Endothelial cell of umbilical vein (primary cell): Measurements from ENCODE around the gene HSD17B11. TPM values are rescaled to one million over a fixed set of nuclear protein-coding genes. Genes with fewer than 3 reads are reported as not detected.
"Not testable (repeated sequence)": the region's sequence is repeated elsewhere in the genome, so short reads cannot be mapped to it uniquely, and the experiment has no call there.

Source experiments
- BruUV-seq: library from RNA; stranded (reverse); fragments of 400-500 nt; replicated peaks from 2 replicates; lab custom pipeline; 2021; lab: Mats Ljungman, UMichigan
- CTCF ChIA-PET: fragments of 300-600, 350-600 bp; sonication (Branson Sonifier 250); formaldehyde crosslinking; loops from one replicate; lab custom pipeline; 2021; ENCODE audit warnings: antibody characterized with exemption, inconsistent platforms; lab: Charles Lee
- POLR2A ChIA-PET: fragments of 300-600, 350-600 bp; sonication (Branson Sonifier 250); formaldehyde crosslinking; loops from one replicate; lab custom pipeline; 2021; ENCODE audit warnings: antibody characterized with exemption, inconsistent platforms; lab: Charles Lee
- DNase-seq: peaks from one replicate; pipeline ENCODE4 v3.0.0-alpha.2; 2011; ENCODE audit warnings: low read depth, low spot score
- FAIRE-seq: peaks from 2 replicates; lab custom pipeline; 2011; peaks lifted over from hg19 to GRCh38; lab: Jason Lieb, UNC
- H2AFZ ChIP-seq: 2 replicates; pipeline ENCODE4 v1.6.0; 2012; ENCODE audit warnings: low read depth, low read length, control low read depth, inconsistent platforms
- H3K27ac ChIP-seq: 2 replicates; pipeline ENCODE4 v1.5.1; 2011; ENCODE audit warnings: low read depth, mild to moderate bottlenecking, control low read depth, low read length, moderate library complexity; ENCODE audit not compliant: insufficient read depth
- H3K27me3 ChIP-seq, 2 experiments: 2 replicates each; pipeline versions ENCODE4 v1.6.0 to v1.6.1; 2011; ENCODE audit warnings: low read length in 2 of 2, mixed read lengths in 1 of 2; ENCODE audit not compliant: control insufficient read depth in 2 of 2, insufficient read depth in 2 of 2
- H3K36me3 ChIP-seq, 2 experiments: 2 replicates in 1 of 2; 3 replicates in 1 of 2; pipeline ENCODE4 v1.5.1; 2011; ENCODE audit warnings: low read length in 2 of 2, mild to moderate bottlenecking in 1 of 2, moderate library complexity in 1 of 2; ENCODE audit not compliant: control insufficient read depth in 2 of 2, insufficient read depth in 2 of 2; ENCODE audit errors: extremely low read depth in 1 of 2
- H3K4me1 ChIP-seq: 3 replicates; pipeline ENCODE4 v1.5.1; 2011; ENCODE audit warnings: mild to moderate bottlenecking, low read length; ENCODE audit not compliant: control insufficient read depth, insufficient read depth; ENCODE audit errors: extremely low read depth
- H3K4me2 ChIP-seq: 2 replicates; pipeline ENCODE4 v1.6.1; 2011; ENCODE audit warnings: low read length, control low read depth, mixed read lengths; ENCODE audit not compliant: insufficient read depth
- H3K4me3 ChIP-seq, 3 experiments: fragments of 200-600 bp in 1 of 3; sonication (generic), shearing (Covaris generic) in 1 of 3; replicated peaks in 1 of 3; 2 replicates each; pipeline ENCODE4 v1.5.1; 2011 to 2016; ENCODE audit warnings: control low read depth in 3 of 3, low read length in 3 of 3, mild to moderate bottlenecking in 2 of 3, inconsistent platforms in 1 of 3, low read depth in 1 of 3, moderate library complexity in 1 of 3; ENCODE audit not compliant: insufficient read depth in 1 of 3
- H3K79me2 ChIP-seq: 2 replicates; pipeline ENCODE4 v1.6.0; 2012; ENCODE audit warnings: low read length, inconsistent platforms; ENCODE audit not compliant: control insufficient read depth, insufficient read depth
- H3K9ac ChIP-seq: replicated peaks from 2 replicates; pipeline ENCODE3; 2011; ENCODE audit warnings: low read length, control low read depth; ENCODE audit not compliant: insufficient read depth; ENCODE audit errors: extremely low read depth
- H3K9me1 ChIP-seq: replicated peaks from 3 replicates; pipeline ENCODE4 v1.6.0; 2011; ENCODE audit warnings: mild to moderate bottlenecking, low read length; ENCODE audit not compliant: control insufficient read depth, insufficient read depth; ENCODE audit errors: extremely low read depth
- H3K9me3 ChIP-seq: replicated peaks from 2 replicates; pipeline ENCODE4 v1.5.1; 2012; ENCODE audit warnings: low read length, inconsistent platforms; ENCODE audit not compliant: control insufficient read depth, insufficient read depth
- H4K20me1 ChIP-seq: replicated peaks from 2 replicates; pipeline ENCODE3; 2011; ENCODE audit warnings: mild to moderate bottlenecking, low read length; ENCODE audit not compliant: control insufficient read depth, insufficient read depth; ENCODE audit errors: extremely low read depth
- EZH2 ChIP-seq: IDR thresholded peaks from 2 replicates; pipeline ENCODE4 v1.6.1; 2012; ENCODE audit warnings: borderline replicate concordance, low read depth, mild to moderate bottlenecking, moderate library complexity, low read length, inconsistent platforms; ENCODE audit not compliant: severe bottlenecking
- FOS ChIP-seq: IDR thresholded peaks from 2 replicates; pipeline ENCODE4 v1.6.1; 2011; ENCODE audit warnings: mild to moderate bottlenecking, low read length, moderate library complexity, borderline replicate concordance; ENCODE audit not compliant: insufficient read depth
- GATA2 ChIP-seq: IDR thresholded peaks from 2 replicates; pipeline ENCODE4 v1.7.0; 2011; ENCODE audit warnings: low read depth, mild to moderate bottlenecking, moderate library complexity, mixed read lengths, low read length; ENCODE audit not compliant: insufficient read length, insufficient read depth
- JUN ChIP-seq: IDR thresholded peaks from 2 replicates; pipeline ENCODE4 v1.6.1; 2011; ENCODE audit warnings: borderline replicate concordance, low read depth; ENCODE audit not compliant: insufficient read length, insufficient read depth
- MYC ChIP-seq: IDR thresholded peaks from one replicate; pipeline ENCODE4 v1.6.1; 2011; ENCODE audit warnings: mild to moderate bottlenecking, low read depth, low read length
- POLR2A ChIP-seq: IDR thresholded peaks from 2 replicates; pipeline ENCODE4 v1.6.1; 2012; ENCODE audit warnings: low read depth, mild to moderate bottlenecking, control low read depth, low read length
- POLR2AphosphoS5 ChIP-seq: IDR thresholded peaks from 2 replicates; pipeline ENCODE4 v1.6.1; 2012; ENCODE audit warnings: low read depth, mild to moderate bottlenecking, control low read depth, low read length, moderate library complexity; ENCODE audit not compliant: insufficient read depth
- dilution Hi-C: fragments of 300-500 bp; cut with MboI; formaldehyde crosslinking; loops from one replicate; pipeline ENCODE4 v1.15.0; 2019; ENCODE audit warnings: low sequenced_read_pairs; ENCODE audit not compliant: extremely low pct_ligation_motif_present
- intact Hi-C: fragments of 100-400 bp; cut with micrococcal nuclease; formaldehyde crosslinking; loops from one replicate; pipeline ENCODE4 v1.10.0; 2022
- polyA plus RNA-seq, 4 experiments: library from polyadenylated mRNA; depleted of rRNA in 3 of 4; stranded (reverse) in 3 of 4; unstranded in 1 of 4; fragments of >200 nt; gene quantifications; 2 replicates each; pipeline versions ENCODE4 v1.2.1 to v1.2.3, GENCODE V29; 2011 to 2012; ENCODE audit warnings: missing spikeins in 1 of 4
- total RNA-seq: library from RNA; stranded (reverse); gene quantifications from 2 replicates; pipeline ENCODE4 v1.2.3, GENCODE V29; 2021
- TF ChIP-seq, protein P1 (sequence below): IDR thresholded peaks from 2 replicates; pipeline ENCODE4 v1.6.1; 2011; ENCODE audit not compliant: insufficient read depth, insufficient read length
- TF ChIP-seq, protein P2 (sequence below), 2 donors: IDR thresholded peaks; 1 replicate in 1 of 2; 2 replicates in 1 of 2; pipeline ENCODE4 v1.5.1; 2011; ENCODE audit warnings: low read length in 2 of 2, mild to moderate bottlenecking in 2 of 2, moderate library complexity in 2 of 2, control low read depth in 1 of 2, inconsistent platforms in 1 of 2, low read depth in 1 of 2; ENCODE audit not compliant: insufficient read depth in 1 of 2; ENCODE audit errors: extremely low read depth in 1 of 2

The HSD17B11 gene
- total and polyA plus RNA-seq, 2 donors (not counting 3 experiments of a cell fraction or from before 2014, with no cell fraction given): 10.7 to 21.1 TPM

DNA sequence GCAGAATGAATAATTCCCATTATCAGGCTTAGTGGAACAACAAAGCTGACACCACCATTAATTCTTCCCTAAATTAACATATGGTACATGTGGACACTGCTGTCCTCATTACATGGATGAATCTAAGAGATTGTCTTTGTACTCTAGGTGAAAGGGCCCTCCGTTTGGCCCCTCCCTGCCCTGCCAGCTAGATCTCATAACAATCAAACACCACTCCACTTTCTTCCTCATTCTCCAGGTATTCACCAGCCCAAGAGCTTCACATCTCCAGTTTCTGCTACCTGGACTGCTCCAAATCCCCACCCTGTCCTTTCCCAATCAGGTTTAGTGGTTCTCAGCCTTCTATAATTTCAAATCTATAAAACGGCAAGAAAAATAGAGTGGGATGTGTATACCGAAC is 3.8 kb downstream of the HSD17B11 start:
- no peaks in the 10 kb centered on the region for H3K9me3 ChIP-seq
- no peak overlapping the region for H3K4me2 ChIP-seq
- TF ChIP-seq, protein P1, sequence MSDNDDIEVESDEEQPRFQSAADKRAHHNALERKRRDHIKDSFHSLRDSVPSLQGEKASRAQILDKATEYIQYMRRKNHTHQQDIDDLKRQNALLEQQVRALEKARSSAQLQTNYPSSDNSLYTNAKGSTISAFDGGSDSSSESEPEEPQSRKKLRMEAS: no peak
- TF ChIP-seq FOS (no peak), JUN (no peak), POLR2A (no peak), MYC (no peak), EZH2 (no peak), GATA2 (no peak), POLR2AphosphoS5 (no peak)
- TF ChIP-seq, protein P2, sequence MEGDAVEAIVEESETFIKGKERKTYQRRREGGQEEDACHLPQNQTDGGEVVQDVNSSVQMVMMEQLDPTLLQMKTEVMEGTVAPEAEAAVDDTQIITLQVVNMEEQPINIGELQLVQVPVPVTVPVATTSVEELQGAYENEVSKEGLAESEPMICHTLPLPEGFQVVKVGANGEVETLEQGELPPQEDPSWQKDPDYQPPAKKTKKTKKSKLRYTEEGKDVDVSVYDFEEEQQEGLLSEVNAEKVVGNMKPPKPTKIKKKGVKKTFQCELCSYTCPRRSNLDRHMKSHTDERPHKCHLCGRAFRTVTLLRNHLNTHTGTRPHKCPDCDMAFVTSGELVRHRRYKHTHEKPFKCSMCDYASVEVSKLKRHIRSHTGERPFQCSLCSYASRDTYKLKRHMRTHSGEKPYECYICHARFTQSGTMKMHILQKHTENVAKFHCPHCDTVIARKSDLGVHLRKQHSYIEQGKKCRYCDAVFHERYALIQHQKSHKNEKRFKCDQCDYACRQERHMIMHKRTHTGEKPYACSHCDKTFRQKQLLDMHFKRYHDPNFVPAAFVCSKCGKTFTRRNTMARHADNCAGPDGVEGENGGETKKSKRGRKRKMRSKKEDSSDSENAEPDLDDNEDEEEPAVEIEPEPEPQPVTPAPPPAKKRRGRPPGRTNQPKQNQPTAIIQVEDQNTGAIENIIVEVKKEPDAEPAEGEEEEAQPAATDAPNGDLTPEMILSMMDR (IDR thresholded peaks at IDR 0.05; ENCODE audit: extremely low read depth in 1 of 2, insufficient read depth in 1 of 2, low read depth in 1 of 2, low read length in 2 of 2): no peak
- no peak overlapping the region for H3K9ac ChIP-seq
- ChIA-PET CTCF (interaction anchor here (2.5 kb wide), 1 partner anchor 12 kb away, joined by 12 read pairs; no protein-coding TSS in a partner anchor), POLR2A (no interaction called here)
- H3K36me3 ChIP-seq: no peaks in the 10 kb centered on the region
- dilution Hi-C loops: no loop called here
- H3K27ac ChIP-seq: no peak overlapping the region
- H3K27me3 ChIP-seq: no peaks in the 10 kb centered on the region
- no peaks in the 10 kb centered on the region for H4K20me1 ChIP-seq
- no TSS peak for BruUV-seq
- peaks cover 9% of the 10 kb centered on the region for H3K4me1 ChIP-seq
- DNase-seq: no peak
- H3K79me2 ChIP-seq: peaks cover 9% of the 10 kb centered on the region
- no peak for FAIRE-seq
- intact Hi-C loops: no loop called here
- H3K4me3 ChIP-seq: no peak overlapping the region
- H2AFZ ChIP-seq: no peak overlapping the region
- H3K9me1 ChIP-seq: no peaks in the 10 kb centered on the region

DNA sequence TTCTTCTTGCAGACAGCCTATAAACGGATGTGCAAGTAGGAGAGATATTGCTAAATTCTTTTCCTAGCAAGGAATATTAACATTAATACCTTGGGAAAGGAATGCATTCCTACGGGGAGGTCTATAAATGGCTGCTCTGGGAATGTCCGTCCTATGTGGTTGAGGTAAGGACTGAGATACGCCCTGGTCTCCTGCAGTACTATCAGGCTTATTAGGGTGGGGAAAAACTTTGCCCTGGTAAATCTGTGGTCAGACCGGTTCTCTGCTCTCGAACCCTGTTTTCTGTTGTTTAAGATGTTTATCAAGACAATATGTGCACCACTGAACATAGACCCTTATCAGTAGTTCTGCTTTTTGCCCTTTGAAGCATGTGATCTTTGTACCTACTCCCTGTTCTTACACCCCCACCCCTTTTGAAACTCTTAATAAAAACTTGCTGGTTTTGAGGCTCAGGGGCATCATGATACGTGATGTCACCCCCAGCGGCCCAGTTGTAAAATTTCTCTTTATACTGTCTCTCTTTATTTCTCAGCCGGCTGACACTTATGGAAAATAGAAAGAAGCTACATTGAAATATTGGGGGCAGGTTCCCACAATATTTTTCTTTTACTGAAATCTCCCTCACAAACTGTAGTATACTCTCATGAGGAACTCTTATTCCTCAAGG is 6.4 kb downstream of the HSD17B11 start:
- H3K27me3 ChIP-seq, H3K4me3 ChIP-seq, H3K4me1 ChIP-seq, H4K20me1 ChIP-seq, FAIRE-seq, H3K4me2 ChIP-seq, dilution Hi-C loops, H3K27ac ChIP-seq, H3K9me3 ChIP-seq, intact Hi-C loops, H3K79me2 ChIP-seq, POLR2A ChIA-PET, BruUV-seq, H2AFZ ChIP-seq, H3K36me3 ChIP-seq, H3K9ac ChIP-seq, DNase-seq, H3K9me1 ChIP-seq: not testable (repeated sequence)
- CTCF ChIA-PET: interaction anchor here (1.4 kb wide), 1 partner anchor 9 kb away, joined by 5 read pairs; no protein-coding TSS in a partner anchor
